Measurements from ENCODE around the gene JPT2. TPM values are rescaled to one million over a fixed set of nuclear protein-coding genes. Genes with fewer than 3 reads are reported as not detected.

JPT2 gene
- total and polyA plus RNA-seq, 11 donors: 11.0 to 76.1 (median 34.1) TPM

DNA sequence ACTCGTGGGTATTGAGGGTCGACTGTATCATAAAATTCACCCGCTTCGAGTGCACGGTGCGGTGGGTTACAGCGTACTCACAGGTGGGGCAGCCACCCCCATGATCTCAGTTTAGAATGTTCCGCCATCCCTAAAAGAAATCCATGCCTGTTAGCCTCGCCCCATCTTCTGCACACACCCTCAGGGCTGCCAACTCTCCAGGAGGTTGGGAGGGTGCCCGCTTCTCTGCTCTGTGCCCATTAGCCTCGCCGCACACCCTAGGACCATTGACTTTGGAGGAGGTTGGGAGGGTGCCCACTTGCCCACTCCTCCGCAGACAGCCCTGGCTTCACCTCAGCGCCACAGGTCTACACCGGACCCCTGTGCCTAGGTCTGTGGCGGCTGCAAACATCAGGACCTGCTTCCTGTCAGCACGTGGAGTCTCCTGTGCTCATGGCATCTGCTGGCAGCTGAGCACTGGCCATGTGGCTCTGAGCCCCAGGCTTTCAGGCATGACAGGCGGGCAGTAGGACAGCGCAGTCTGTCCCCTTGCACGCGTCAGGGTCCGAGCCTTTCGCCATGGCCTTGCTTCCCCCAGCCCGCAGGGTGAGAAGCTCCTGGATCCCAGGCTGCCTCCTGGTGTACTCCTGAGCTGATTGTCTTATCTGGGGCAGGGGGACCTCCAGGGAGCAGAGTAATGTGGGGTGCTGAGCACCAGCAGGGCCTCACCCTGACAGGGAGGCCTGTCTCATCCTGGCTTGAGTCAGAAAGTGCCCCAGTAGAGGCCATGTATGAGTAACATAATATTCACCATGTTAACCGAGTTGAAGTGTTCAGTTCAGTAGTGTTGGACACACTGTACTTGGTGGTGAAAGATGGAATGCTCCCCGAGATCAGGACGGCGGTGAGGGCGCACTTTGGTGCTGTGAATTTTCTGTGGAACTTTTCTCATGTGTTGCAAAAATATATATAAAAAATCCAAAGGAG is 71.4 kb downstream of the JPT2 start:
- TF ChIP-seq, protein P1, sequence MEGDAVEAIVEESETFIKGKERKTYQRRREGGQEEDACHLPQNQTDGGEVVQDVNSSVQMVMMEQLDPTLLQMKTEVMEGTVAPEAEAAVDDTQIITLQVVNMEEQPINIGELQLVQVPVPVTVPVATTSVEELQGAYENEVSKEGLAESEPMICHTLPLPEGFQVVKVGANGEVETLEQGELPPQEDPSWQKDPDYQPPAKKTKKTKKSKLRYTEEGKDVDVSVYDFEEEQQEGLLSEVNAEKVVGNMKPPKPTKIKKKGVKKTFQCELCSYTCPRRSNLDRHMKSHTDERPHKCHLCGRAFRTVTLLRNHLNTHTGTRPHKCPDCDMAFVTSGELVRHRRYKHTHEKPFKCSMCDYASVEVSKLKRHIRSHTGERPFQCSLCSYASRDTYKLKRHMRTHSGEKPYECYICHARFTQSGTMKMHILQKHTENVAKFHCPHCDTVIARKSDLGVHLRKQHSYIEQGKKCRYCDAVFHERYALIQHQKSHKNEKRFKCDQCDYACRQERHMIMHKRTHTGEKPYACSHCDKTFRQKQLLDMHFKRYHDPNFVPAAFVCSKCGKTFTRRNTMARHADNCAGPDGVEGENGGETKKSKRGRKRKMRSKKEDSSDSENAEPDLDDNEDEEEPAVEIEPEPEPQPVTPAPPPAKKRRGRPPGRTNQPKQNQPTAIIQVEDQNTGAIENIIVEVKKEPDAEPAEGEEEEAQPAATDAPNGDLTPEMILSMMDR (IDR thresholded peaks at IDR 0.05): no peak
- TF ChIP-seq POLR2A (IDR thresholded peaks at IDR 0.05): no peak
- WGBS, 4 donors: 95 to 96% (median 95%) methylated on average over 22 to 29 of the region's 29 CpGs
- intact Hi-C loops (cut with DNase I): no loop called here
- no peak overlapping the region for H3K4me3 ChIP-seq
- no peaks in the 10 kb centered on the region for H3K9me3 ChIP-seq
- no peak for ATAC-seq
- H3K27me3 ChIP-seq: no peaks in the 10 kb centered on the region
- DNase-seq: peak in 1 of 5 donors; percentile 54
- peaks cover 0 to 92% (median 89%) of the 10 kb centered on the region in 9 donors for H3K36me3 ChIP-seq
- H3K27ac ChIP-seq: no peak overlapping the region
- H3K4me1 ChIP-seq: no peaks in the 10 kb centered on the region

Small RNA genes within 50 kb of the gene (microRNA-seq; reads per million reads assigned to microRNA genes)
- gene MIR3177: 0 to 3.9 (median 1.6) reads per million in 4 donors

Other genes starting within 250 kb of the JPT2 start
- gene PERCC1, start 247.2 kb upstream of the JPT2 start, total RNA-seq: under 1 TPM in 4 of 9 donors, not detected in 5; 0.32 to 0.60 (median 0.41) TPM
- under 1 TPM in 1 of 2 donors, not detected in 1; 0.11 TPM for gene PERCC1, start 247.2 kb upstream of the JPT2 start, polyA plus RNA-seq
- gene CCDC154, start 233.7 kb upstream of the JPT2 start, total RNA-seq: 1 to 10 TPM in 2 of 9 donors, under 1 TPM in 5, not detected in 2; 0.31 to 1.5 (median 0.92) TPM
- gene CCDC154, start 233.7 kb upstream of the JPT2 start, polyA plus RNA-seq: under 1 TPM; 0.14 to 0.65 TPM
- gene CLCN7, start 203.3 kb upstream of the JPT2 start, total RNA-seq: 10 to 100 TPM; 30.3 to 70.8 (median 33.6) TPM
- gene CLCN7, start 203.3 kb upstream of the JPT2 start, polyA plus RNA-seq: 10 to 100 TPM; 32.7 to 41.5 TPM
- gene PTX4, start 189.3 kb upstream of the JPT2 start, total RNA-seq: under 1 TPM in 2 of 9 donors, not detected in 7; 0.20 to 0.23 TPM
- gene PTX4, start 189.3 kb upstream of the JPT2 start, polyA plus RNA-seq: under 1 TPM in 1 of 2 donors, not detected in 1; 0.04 TPM
- 10 to 100 TPM; 11.8 to 29.6 (median 16.7) TPM for gene TELO2, start 184.9 kb upstream of the JPT2 start, total RNA-seq
- 10 to 100 TPM; 22.7 to 27.0 TPM for gene TELO2, start 184.9 kb upstream of the JPT2 start, polyA plus RNA-seq
- 10 to 100 TPM; 14.0 to 64.2 (median 19.5) TPM for gene TMEM204, start 144.6 kb upstream of the JPT2 start, total RNA-seq
- 10 to 100 TPM; 29.0 to 37.4 TPM for gene TMEM204, start 144.6 kb upstream of the JPT2 start, polyA plus RNA-seq
- gene IFT140, start 66.2 kb upstream of the JPT2 start, total RNA-seq: 10 to 100 TPM in 1 of 9 donors, 1 to 10 TPM in 8; 6.0 to 10.1 (median 8.0) TPM
- 10 to 100 TPM in 1 of 2 donors, 1 to 10 TPM in 1; 4.8 to 10.2 TPM for gene IFT140, start 66.2 kb upstream of the JPT2 start, polyA plus RNA-seq
- gene CRAMP1, start 65.9 kb upstream of the JPT2 start, total RNA-seq: 10 to 100 TPM in 6 of 9 donors, 1 to 10 TPM in 3; 7.5 to 16.9 (median 10.7) TPM
- 1 to 10 TPM; 6.2 to 7.9 TPM for gene CRAMP1, start 65.9 kb upstream of the JPT2 start, polyA plus RNA-seq
- 10 to 100 TPM; 29.5 to 71.3 (median 63.1) TPM for gene MAPK8IP3, start 27.9 kb downstream of the JPT2 start, total RNA-seq
- gene MAPK8IP3, start 27.9 kb downstream of the JPT2 start, polyA plus RNA-seq: 10 to 100 TPM; 29.5 to 70.2 TPM
- 10 to 100 TPM; 24.4 to 68.3 (median 31.3) TPM for gene NME3, start 93.3 kb downstream of the JPT2 start, total RNA-seq
- 10 to 100 TPM; 27.4 to 86.4 TPM for gene NME3, start 93.3 kb downstream of the JPT2 start, polyA plus RNA-seq
- 10 to 100 TPM in 2 of 9 donors, 1 to 10 TPM in 7; 3.4 to 12.9 (median 6.0) TPM for gene EME2, start 94.5 kb downstream of the JPT2 start, total RNA-seq
- gene EME2, start 94.5 kb downstream of the JPT2 start, polyA plus RNA-seq: 1 to 10 TPM; 3.6 to 7.8 TPM
- gene MRPS34, start 94.9 kb downstream of the JPT2 start, total RNA-seq: 100 to 1,000 TPM in 2 of 9 donors, 10 to 100 TPM in 7; 58.0 to 123 (median 79.3) TPM
- 100 to 1,000 TPM; 117 to 118 TPM for gene MRPS34, start 94.9 kb downstream of the JPT2 start, polyA plus RNA-seq
- 100 to 1,000 TPM in 1 of 9 donors, 10 to 100 TPM in 8; 25.8 to 100 (median 31.8) TPM for gene SPSB3, start 104.3 kb downstream of the JPT2 start, total RNA-seq
- 10 to 100 TPM; 44.5 to 52.0 TPM for gene SPSB3, start 104.3 kb downstream of the JPT2 start, polyA plus RNA-seq
- 10 to 100 TPM; 26.7 to 81.9 (median 30.1) TPM for gene NUBP2, start 104.7 kb downstream of the JPT2 start, total RNA-seq
- 10 to 100 TPM; 41.2 to 63.1 TPM for gene NUBP2, start 104.7 kb downstream of the JPT2 start, polyA plus RNA-seq
- under 1 TPM in 2 of 9 donors, not detected in 7; 0.12 to 0.38 TPM for gene IGFALS, start 115.4 kb downstream of the JPT2 start, total RNA-seq
- gene IGFALS, start 115.4 kb downstream of the JPT2 start, polyA plus RNA-seq: under 1 TPM in 1 of 2 donors, not detected in 1; 0.23 TPM
- gene HAGH, start 148.5 kb downstream of the JPT2 start, total RNA-seq: 100 to 1,000 TPM; 111 to 358 (median 165) TPM
- gene HAGH, start 148.5 kb downstream of the JPT2 start, polyA plus RNA-seq: 100 to 1,000 TPM; 155 to 226 TPM
- 10 to 100 TPM; 19.2 to 83.8 (median 28.4) TPM for gene FAHD1, start 148.9 kb downstream of the JPT2 start, total RNA-seq
- gene FAHD1, start 148.9 kb downstream of the JPT2 start, polyA plus RNA-seq: 10 to 100 TPM; 46.8 to 47.4 TPM
- not detected for gene MEIOB, start 193.9 kb downstream of the JPT2 start, total RNA-seq
- not detected for gene MEIOB, start 193.9 kb downstream of the JPT2 start, polyA plus RNA-seq
- gene HS3ST6, start 240.1 kb downstream of the JPT2 start, total RNA-seq: not detected
- not detected for gene HS3ST6, start 240.1 kb downstream of the JPT2 start, polyA plus RNA-seq

Measured in heart left ventricle (tissue), 16 donors.